Measurements from ENCODE around the gene C1orf216. TPM values are rescaled to one million over a fixed set of nuclear protein-coding genes. Genes with fewer than 3 reads are reported as not detected.

The C1orf216 gene
- total RNA-seq, 4 donors from 2014 or later = 23.6 to 35.4 (median 25.2) TPM

DNA sequence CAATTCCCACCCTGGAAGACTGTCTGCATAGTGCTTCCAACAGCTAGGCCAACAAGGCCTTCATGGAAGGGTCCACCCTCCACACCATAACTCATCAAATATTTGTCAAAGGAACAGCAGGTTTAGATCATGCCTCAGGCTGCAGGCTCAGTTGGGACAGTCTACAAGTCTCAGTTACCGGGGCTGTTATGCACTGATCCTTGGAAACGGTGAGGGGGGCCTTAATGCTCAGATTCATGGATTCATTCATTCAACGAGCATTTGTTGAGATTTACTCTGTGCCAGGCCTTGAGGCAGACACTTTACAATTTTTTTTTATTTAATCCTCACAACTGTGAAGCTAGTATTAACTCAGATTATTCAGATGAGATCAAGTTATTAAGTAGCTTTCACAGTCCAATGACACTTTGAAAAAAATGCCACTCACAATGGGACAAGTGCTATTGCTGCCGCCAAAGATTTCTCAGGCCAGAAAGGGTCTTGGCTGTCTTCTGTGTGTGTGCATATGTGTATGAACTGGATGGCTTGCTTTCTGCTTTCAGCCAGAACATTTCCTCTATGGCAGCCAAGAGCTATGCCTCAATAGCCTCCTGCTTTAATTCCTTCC, 8.9 kb upstream of the C1orf216 start:
- no peak overlapping the region for H3K27ac ChIP-seq
- peaks cover 0 to 8% (median 0%) of the 10 kb centered on the region in 3 donors for H3K4me1 ChIP-seq
- no peaks in the 10 kb centered on the region for H3K9me3 ChIP-seq
- no peak overlapping the region for H3K4me3 ChIP-seq
- H3K36me3 ChIP-seq = no peaks in the 10 kb centered on the region
- TF ChIP-seq POLR2A (IDR thresholded peaks at IDR 0.05) (no peak), EP300 (IDR thresholded peaks at IDR 0.05) (no peak), POLR2AphosphoS5 (IDR thresholded peaks at IDR 0.05) (no peak)
- TF ChIP-seq, protein P1, sequence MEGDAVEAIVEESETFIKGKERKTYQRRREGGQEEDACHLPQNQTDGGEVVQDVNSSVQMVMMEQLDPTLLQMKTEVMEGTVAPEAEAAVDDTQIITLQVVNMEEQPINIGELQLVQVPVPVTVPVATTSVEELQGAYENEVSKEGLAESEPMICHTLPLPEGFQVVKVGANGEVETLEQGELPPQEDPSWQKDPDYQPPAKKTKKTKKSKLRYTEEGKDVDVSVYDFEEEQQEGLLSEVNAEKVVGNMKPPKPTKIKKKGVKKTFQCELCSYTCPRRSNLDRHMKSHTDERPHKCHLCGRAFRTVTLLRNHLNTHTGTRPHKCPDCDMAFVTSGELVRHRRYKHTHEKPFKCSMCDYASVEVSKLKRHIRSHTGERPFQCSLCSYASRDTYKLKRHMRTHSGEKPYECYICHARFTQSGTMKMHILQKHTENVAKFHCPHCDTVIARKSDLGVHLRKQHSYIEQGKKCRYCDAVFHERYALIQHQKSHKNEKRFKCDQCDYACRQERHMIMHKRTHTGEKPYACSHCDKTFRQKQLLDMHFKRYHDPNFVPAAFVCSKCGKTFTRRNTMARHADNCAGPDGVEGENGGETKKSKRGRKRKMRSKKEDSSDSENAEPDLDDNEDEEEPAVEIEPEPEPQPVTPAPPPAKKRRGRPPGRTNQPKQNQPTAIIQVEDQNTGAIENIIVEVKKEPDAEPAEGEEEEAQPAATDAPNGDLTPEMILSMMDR (IDR thresholded peaks at IDR 0.05) = no peak
- WGBS, 2 donors (ENCODE audit: low coverage in 1 of 2) = 67 to 70% methylated on average over 3 to 4 of the region's 4 CpGs
- peaks cover 4% of the 10 kb centered on the region for H3K27me3 ChIP-seq
- no peak for ATAC-seq

- H3K4me1 ChIP-seq = peaks cover 0 to 8% (median 0%) of the 10 kb centered on the region in 3 donors
- H3K27me3 ChIP-seq = peaks cover 4% of the 10 kb centered on the region
- no peaks in the 10 kb centered on the region for H3K9me3 ChIP-seq
- WGBS, 2 donors (ENCODE audit: low coverage in 1 of 2) = 28 to 63% methylated on average over 4 to 8 of the region's 11 CpGs
- H3K36me3 ChIP-seq = no peaks in the 10 kb centered on the region
- peak; percentile 85 for ATAC-seq
- TF ChIP-seq, protein P1 (IDR thresholded peaks at IDR 0.05) = peak; percentile 62 to 90 (median 74)
- TF ChIP-seq POLR2A (IDR thresholded peaks at IDR 0.05) = no peak
- H3K27ac ChIP-seq = no peak overlapping the region
- no peak overlapping the region for H3K4me3 ChIP-seq
Measured at GRCh38 chr1:35726450-35727433, 8.1 kb upstream of the C1orf216 start.

- 64 to 86% methylated on average over 1 of the region's 10 CpGs for WGBS, 2 donors (ENCODE audit: low coverage in 1 of 2)
- no peak for ATAC-seq
- peaks cover 4% of the 10 kb centered on the region for H3K27me3 ChIP-seq
- H3K36me3 ChIP-seq = no peaks in the 10 kb centered on the region
- peaks cover 0 to 8% (median 0%) of the 10 kb centered on the region in 3 donors for H3K4me1 ChIP-seq
- no peak overlapping the region for H3K27ac ChIP-seq
- TF ChIP-seq EP300 (IDR thresholded peaks at IDR 0.05) = no peak
- TF ChIP-seq POLR2AphosphoS5 (IDR thresholded peaks at IDR 0.05) = no peak
- TF ChIP-seq, protein P1 (IDR thresholded peaks at IDR 0.05) = no peak
- TF ChIP-seq POLR2A (IDR thresholded peaks at IDR 0.05) = no peak
- H3K9me3 ChIP-seq = no peaks in the 10 kb centered on the region
- H3K4me3 ChIP-seq = no peak overlapping the region
Measured at GRCh38 chr1:35725596-35725995, 6.9 kb upstream of the C1orf216 start.

DNA sequence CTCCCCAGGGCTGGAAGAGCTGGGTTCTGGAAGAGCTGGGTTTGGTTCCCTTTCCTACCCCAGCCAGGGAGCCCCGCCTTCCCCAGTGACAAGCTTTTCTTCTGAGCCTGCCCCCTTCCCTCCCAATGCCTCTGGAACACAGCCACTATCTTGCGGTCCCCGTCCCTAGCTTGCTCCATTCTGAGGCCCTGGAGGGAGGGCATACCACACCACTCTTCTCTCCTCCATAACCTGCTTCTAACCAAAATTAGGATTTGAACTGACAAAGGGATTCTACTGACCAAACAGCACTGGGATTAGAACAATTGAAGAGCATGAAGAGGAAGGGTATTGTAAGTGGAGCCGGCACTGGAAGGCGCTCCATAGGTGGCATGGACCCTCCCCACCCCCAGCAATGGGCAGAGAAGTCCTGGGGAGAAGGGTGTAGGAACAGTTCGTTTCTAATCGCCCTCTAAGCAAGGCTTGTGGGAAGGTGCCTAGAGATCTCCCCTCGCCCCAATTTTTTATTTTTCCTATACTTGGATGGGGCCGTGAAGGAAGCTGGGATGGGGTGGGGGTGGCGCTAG, 690 bp downstream of the C1orf216 start:
- peaks cover 0 to 21% of the 10 kb centered on the region in 2 donors for H3K36me3 ChIP-seq
- peak overlapping the region; percentile 82 to 92 for H3K4me3 ChIP-seq
- TF ChIP-seq, protein P1 (IDR thresholded peaks at IDR 0.05) = no peak
- no peak for TF ChIP-seq POLR2AphosphoS5 (IDR thresholded peaks at IDR 0.05)
- no peak for TF ChIP-seq POLR2A (IDR thresholded peaks at IDR 0.05)
- TF ChIP-seq EP300 (IDR thresholded peaks at IDR 0.05) = no peak
- no peaks in the 10 kb centered on the region for H3K9me3 ChIP-seq
- ATAC-seq = peak; percentile 60
- WGBS, 2 donors (ENCODE audit: low coverage in 1 of 2) = 0% methylated on average over 2 to 4 of the region's 10 CpGs
- no peaks in the 10 kb centered on the region for H3K27me3 ChIP-seq
- peaks cover 2 to 51% (median 27%) of the 10 kb centered on the region in 3 donors for H3K4me1 ChIP-seq
- H3K27ac ChIP-seq = peak overlapping the region; percentile 55 to 94 (median 91)
